Memory B cell (primary cell): ENCODE data around the gene TSHZ2.
"Not testable (repeated sequence)": the region's sequence is repeated elsewhere in the genome, so short reads cannot be mapped to it uniquely, and the experiment has no call there.

Source experiments
- ATAC-seq: fragments of 150-1000 bp; cut with Tn5 transposase; 2 replicates; pipeline ENCODE4 v1.10.0; 2021; ENCODE audit warnings: low read depth, mild to moderate bottlenecking, moderate library complexity
- DNase-seq, 2 donors: peaks; one replicate each; pipeline ENCODE4 v3.0.0; 2022; ENCODE audit warnings: low spot score in 2 of 2
- H3K27ac Mint-ChIP-seq: one replicate; pipeline ENCODE4 v1.8.0; 2022; ENCODE audit warnings: mild to moderate bottlenecking, moderate library complexity, mixed read lengths
- H3K27me3 Mint-ChIP-seq: one replicate; pipeline ENCODE4 v1.8.0; 2022; ENCODE audit warnings: mixed read lengths
- H3K36me3 Mint-ChIP-seq: one replicate; pipeline ENCODE4 v1.8.0; 2022; ENCODE audit warnings: mild to moderate bottlenecking, mixed read lengths
- H3K4me1 Mint-ChIP-seq: one replicate; pipeline ENCODE4 v1.8.0; 2022; ENCODE audit warnings: mixed read lengths
- H3K4me3 Mint-ChIP-seq: one replicate; pipeline ENCODE4 v1.8.0; 2022; ENCODE audit warnings: mild to moderate bottlenecking, moderate library complexity, mixed read lengths
- H3K9me3 Mint-ChIP-seq: one replicate; pipeline ENCODE4 v1.8.0; 2022; ENCODE audit warnings: mixed read lengths

TSHZ2 gene

GRCh38 chr20:53403029-53403428 lies 430.9 kb downstream of the TSHZ2 start:
- DNase-seq (no peak), ATAC-seq (no peak)
- peaks cover 7% of the 10 kb centered on the region for H3K27me3 Mint-ChIP-seq
- H3K4me3 Mint-ChIP-seq, result no peak overlapping the region
- no peaks in the 10 kb centered on the region for H3K4me1 Mint-ChIP-seq
- peaks cover 3% of the 10 kb centered on the region for H3K36me3 Mint-ChIP-seq
- H3K9me3 Mint-ChIP-seq, result peaks cover 4% of the 10 kb centered on the region
- no peak overlapping the region for H3K27ac Mint-ChIP-seq

GRCh38 chr20:53405139-53405538 lies 433.0 kb downstream of the TSHZ2 start:
- peaks cover 4% of the 10 kb centered on the region for H3K9me3 Mint-ChIP-seq
- peaks cover 7% of the 10 kb centered on the region for H3K27me3 Mint-ChIP-seq
- no peaks in the 10 kb centered on the region for H3K4me1 Mint-ChIP-seq
- no peak for DNase-seq
- no peak overlapping the region for H3K27ac Mint-ChIP-seq
- H3K4me3 Mint-ChIP-seq, result no peak overlapping the region
- no peak for ATAC-seq
- H3K36me3 Mint-ChIP-seq, result peaks cover 3% of the 10 kb centered on the region

- DNase-seq, result no peak
- H3K27me3 Mint-ChIP-seq, result peaks cover 6% of the 10 kb centered on the region
- no peak overlapping the region for H3K4me3 Mint-ChIP-seq
- H3K9me3 Mint-ChIP-seq, result peaks cover 3% of the 10 kb centered on the region
- no peak overlapping the region for H3K27ac Mint-ChIP-seq
- peaks cover 3% of the 10 kb centered on the region for H3K36me3 Mint-ChIP-seq
- H3K4me1 Mint-ChIP-seq, result no peaks in the 10 kb centered on the region
- no peak for ATAC-seq
Observed at GRCh38 chr20:53406580-53406979, 434.4 kb downstream of the TSHZ2 start.

GRCh38 chr20:53408691-53409446 lies 436.7 kb downstream of the TSHZ2 start:
- Mint-ChIP-seq H3K27ac (no peak overlapping the region), H3K36me3 (no peaks in the 10 kb centered on the region), H3K4me3 (no peak overlapping the region), H3K27me3 (peaks cover 3% of the 10 kb centered on the region), H3K9me3 (no peaks in the 10 kb centered on the region), H3K4me1 (peaks cover 5% of the 10 kb centered on the region)
- no peak for DNase-seq
- no peak for ATAC-seq

GRCh38 chr20:53409447-53409717 lies 437.2 kb downstream of the TSHZ2 start:
- peaks cover 5% of the 10 kb centered on the region for H3K4me1 Mint-ChIP-seq
- no peak overlapping the region for H3K4me3 Mint-ChIP-seq
- DNase-seq (no peak), ATAC-seq (no peak)
- no peaks in the 10 kb centered on the region for H3K36me3 Mint-ChIP-seq
- peaks cover 3% of the 10 kb centered on the region for H3K27me3 Mint-ChIP-seq
- no peak overlapping the region for H3K27ac Mint-ChIP-seq
- no peaks in the 10 kb centered on the region for H3K9me3 Mint-ChIP-seq

GRCh38 chr20:53411129-53411528 lies 439.0 kb downstream of the TSHZ2 start:
- H3K36me3 Mint-ChIP-seq, result no peaks in the 10 kb centered on the region
- H3K27ac Mint-ChIP-seq, result no peak overlapping the region
- no peaks in the 10 kb centered on the region for H3K9me3 Mint-ChIP-seq
- DNase-seq (no peak), ATAC-seq (no peak)
- no peak overlapping the region for H3K4me3 Mint-ChIP-seq
- H3K27me3 Mint-ChIP-seq, result peaks cover 2% of the 10 kb centered on the region
- peaks cover 5% of the 10 kb centered on the region for H3K4me1 Mint-ChIP-seq

GRCh38 chr20:53411891-53412290 lies 439.7 kb downstream of the TSHZ2 start:
- ATAC-seq (no peak), DNase-seq (no peak)
- Mint-ChIP-seq H3K4me3 (no peak overlapping the region), H3K4me1 (peaks cover 5% of the 10 kb centered on the region), H3K27me3 (peaks cover 2% of the 10 kb centered on the region), H3K36me3 (no peaks in the 10 kb centered on the region), H3K9me3 (no peaks in the 10 kb centered on the region), H3K27ac (no peak overlapping the region)

- DNase-seq (no peak), ATAC-seq (no peak)
- Mint-ChIP-seq H3K27me3 (no peaks in the 10 kb centered on the region), H3K9me3 (no peaks in the 10 kb centered on the region), H3K27ac (peak overlapping the region; percentile 26), H3K4me1 (peaks cover 5% of the 10 kb centered on the region), H3K4me3 (peak overlapping the region; percentile 68), H3K36me3 (no peaks in the 10 kb centered on the region)
Observed at GRCh38 chr20:53412577-53413185, 440.5 kb downstream of the TSHZ2 start.

GRCh38 chr20:53413186-53413631 lies 441.1 kb downstream of the TSHZ2 start:
- no peaks in the 10 kb centered on the region for H3K36me3 Mint-ChIP-seq

GRCh38 chr20:53413845-53414244 lies 441.7 kb downstream of the TSHZ2 start:
- not testable (repeated sequence) for H3K27me3 Mint-ChIP-seq, H3K4me3 Mint-ChIP-seq, DNase-seq, H3K4me1 Mint-ChIP-seq, H3K36me3 Mint-ChIP-seq, ATAC-seq, H3K9me3 Mint-ChIP-seq, H3K27ac Mint-ChIP-seq

More at GRCh38 chr20:53413186-53413631, 441.1 kb downstream of the TSHZ2 start:
- H3K9me3 Mint-ChIP-seq, result no peaks in the 10 kb centered on the region
- H3K27ac Mint-ChIP-seq, result peak overlapping the region; percentile 26
- H3K27me3 Mint-ChIP-seq, result no peaks in the 10 kb centered on the region
- H3K4me1 Mint-ChIP-seq, result peaks cover 5% of the 10 kb centered on the region
- ATAC-seq, result peak; percentile 88
- peak overlapping the region; percentile 68 for H3K4me3 Mint-ChIP-seq
- DNase-seq, result peak; percentile 54 to 57

- DNase-seq (no peak), ATAC-seq (no peak)
- Mint-ChIP-seq H3K4me1 (no peaks in the 10 kb centered on the region), H3K9me3 (peaks cover 2% of the 10 kb centered on the region), H3K36me3 (peaks cover 2% of the 10 kb centered on the region), H3K27ac (no peak overlapping the region), H3K27me3 (peaks cover 5% of the 10 kb centered on the region), H3K4me3 (no peak overlapping the region)
Observed at GRCh38 chr20:53419693-53420460, 447.7 kb downstream of the TSHZ2 start.

GRCh38 chr20:53421343-53421742 lies 449.2 kb downstream of the TSHZ2 start:
- DNase-seq, result no peak
- Mint-ChIP-seq H3K4me1 (no peaks in the 10 kb centered on the region), H3K4me3 (no peak overlapping the region), H3K27me3 (peaks cover 5% of the 10 kb centered on the region), H3K36me3 (peaks cover 2% of the 10 kb centered on the region), H3K9me3 (peaks cover 2% of the 10 kb centered on the region), H3K27ac (no peak overlapping the region)
- no peak for ATAC-seq

- DNase-seq (no peak), ATAC-seq (no peak)
- peaks cover 2% of the 10 kb centered on the region for H3K9me3 Mint-ChIP-seq
- H3K36me3 Mint-ChIP-seq, result peaks cover 2% of the 10 kb centered on the region
- peaks cover 6% of the 10 kb centered on the region for H3K27me3 Mint-ChIP-seq
- H3K27ac Mint-ChIP-seq, result no peak overlapping the region
- no peaks in the 10 kb centered on the region for H3K4me1 Mint-ChIP-seq
- no peak overlapping the region for H3K4me3 Mint-ChIP-seq
Observed at GRCh38 chr20:53422039-53422438, 449.9 kb downstream of the TSHZ2 start.

GRCh38 chr20:53423587-53424146 lies 451.5 kb downstream of the TSHZ2 start:
- ATAC-seq, result no peak
- Mint-ChIP-seq H3K36me3 (peaks cover 2% of the 10 kb centered on the region), H3K27ac (no peak overlapping the region)

More at GRCh38 chr20:53423587-53424146, 451.5 kb downstream of the TSHZ2 start:
- H3K9me3 Mint-ChIP-seq, result peaks cover 2% of the 10 kb centered on the region
- H3K4me1 Mint-ChIP-seq, result no peaks in the 10 kb centered on the region
- DNase-seq, result no peak
- H3K4me3 Mint-ChIP-seq, result no peak overlapping the region
- H3K27me3 Mint-ChIP-seq, result peaks cover 7% of the 10 kb centered on the region
